HepG2 (cell line): ENCODE data around the gene FOXK2. TPM values are rescaled to one million over a fixed set of nuclear protein-coding genes. Genes with fewer than 3 reads are reported as not detected.

Experiments used
- CCAR2 ChIP-seq: fragments of 200-400 bp; formaldehyde crosslinking; optimal IDR thresholded peaks from 2 replicates; pipeline ENCODE3; 2018; ENCODE audit warnings: low read depth, mild to moderate bottlenecking, low read length, moderate library complexity
- MIER2 ChIP-seq: IDR thresholded peaks from 2 replicates; pipeline ENCODE4 v1.6.1; 2016; ENCODE audit warnings: missing biosample characterization, missing genetic modification reagents
- MYPOP ChIP-seq: sonication (generic); formaldehyde crosslinking; IDR thresholded peaks from 2 replicates; pipeline ENCODE4 v1.8.1; 2023; ENCODE audit warnings: mild to moderate bottlenecking, moderate library complexity, missing genetic modification reagents
- TFDP1 ChIP-seq: IDR thresholded peaks from 2 replicates; pipeline ENCODE4 v1.6.1; 2016; ENCODE audit warnings: missing compliant biosample characterization, missing genetic modification reagents, borderline replicate concordance
- THYN1 ChIP-seq: sonication (generic); formaldehyde crosslinking; IDR thresholded peaks from 2 replicates; pipeline ENCODE4 v1.8.1; 2023; ENCODE audit warnings: low read depth, mild to moderate bottlenecking, moderate library complexity, missing genetic modification reagents, borderline replicate concordance
- ZBTB3 ChIP-seq: sonication (generic); formaldehyde crosslinking; IDR thresholded peaks from 2 replicates; pipeline ENCODE4 v1.4.0; 2020; ENCODE audit warnings: low read depth, mild to moderate bottlenecking, moderate library complexity, missing genetic modification reagents, borderline replicate concordance
- ZEB1 ChIP-seq: IDR thresholded peaks from 2 replicates; pipeline ENCODE4 v1.6.1; 2012; ENCODE audit warnings: mild to moderate bottlenecking, low read depth, inconsistent platforms; ENCODE audit not compliant: insufficient replicate concordance
- ZNF124 ChIP-seq: sonication (generic); formaldehyde crosslinking; IDR thresholded peaks from 2 replicates; pipeline ENCODE4 v1.4.0; 2020; ENCODE audit warnings: missing genetic modification reagents
- ZNF276 ChIP-seq: sonication (generic); formaldehyde crosslinking; IDR thresholded peaks from 2 replicates; pipeline ENCODE4 v1.4.0; 2020; ENCODE audit warnings: mild to moderate bottlenecking, low read depth, missing genetic modification reagents
- polyA plus RNA-seq, 8 experiments: library from polyadenylated mRNA; depleted of rRNA in 3 of 8; stranded (reverse) in 7 of 8; unstranded in 1 of 8; fragments of >200 nt; fragmentation: Illumina TruSeq in 4 of 8; extraction: Trizol in 4 of 8; gene quantifications; 2 replicates each; pipeline versions ENCODE4 v1.2.1 to v1.2.3, GENCODE V29; 2011 to 2016; ENCODE audit warnings: low read depth in 4 of 8, missing spikeins in 1 of 8, mixed read lengths in 1 of 8; ENCODE audit not compliant: insufficient read depth in 1 of 8
- total RNA-seq, 5 experiments: library from RNA; depleted of rRNA; stranded (reverse); fragments of >200 nt; fragmentation: Illumina TruSeq; extraction: Trizol; gene quantifications; 2 replicates each; pipeline ENCODE4 v1.2.3, GENCODE V29; 2016; ENCODE audit warnings: low read depth in 1 of 5

The FOXK2 gene
- total and polyA plus RNA-seq, 2 of the 13 experiments (the other 11 are each of a cell fraction or from before 2014, with no cell fraction given), result 67.1 to 67.2 TPM

GRCh38 chr17:82561429-82562035 is 42.0 kb downstream of the FOXK2 start (continued):
- no peak for TF ChIP-seq MYPOP (CRISPR knock-in tag)
- no peak for TF ChIP-seq ZBTB3 (CRISPR knock-in tag)
- TF ChIP-seq ZNF276 (CRISPR knock-in tag), result 0 out of 2 replicates have a peak, but pooled peaks have one; percentile 80
- TF ChIP-seq ZNF124 (CRISPR knock-in tag), result 0 out of 2 replicates have a peak, but pooled peaks have one; percentile 45
- TF ChIP-seq TFDP1 (CRISPR knock-in tag), result 0 out of 2 replicates have a peak, but pooled peaks have one; percentile 5
- no peak for TF ChIP-seq ZEB1
- TF ChIP-seq CCAR2, result no peak
- no peak for TF ChIP-seq THYN1 (CRISPR knock-in tag)
- TF ChIP-seq MIER2 (CRISPR knock-in tag), result no peak
